OCI-LY7 (cell line): Measurements from ENCODE around the gene BCL2L13. TPM values are rescaled to one million over a fixed set of nuclear protein-coding genes. Genes with fewer than 3 reads are reported as not detected.

ENCODE experiments used
- BruUV-seq: library from RNA; stranded (reverse); fragments of 400-500 nt; replicated peaks from 2 replicates; lab custom pipeline; 2021; lab: Mats Ljungman, UMichigan
- CTCF ChIA-PET: fragments of 300-600 bp; sonication (Branson Sonifier 250); formaldehyde crosslinking; loops from one replicate; lab custom pipeline; 2022; ENCODE audit warnings: antibody characterized with exemption; ENCODE audit not compliant: unreplicated experiment; lab: Charles Lee
- POLR2A ChIA-PET: fragments of 300-600 bp; sonication (Branson Sonifier 250); formaldehyde crosslinking; loops from one replicate; lab custom pipeline; 2022; ENCODE audit warnings: antibody characterized with exemption; lab: Charles Lee
- DNase-seq: peaks from one replicate; pipeline ENCODE4 v3.0.0-alpha.2; 2015; ENCODE audit warnings: low spot score
- H2AFZ ChIP-seq: fragments of 200-600 bp; sonication (generic), shearing (Covaris generic); 2 replicates; pipeline ENCODE4 v1.6.1; 2014; ENCODE audit warnings: mild to moderate bottlenecking, antibody characterized with exemption, low read length, moderate library complexity
- H3K27ac ChIP-seq: fragments of 200-600 bp; sonication (generic); 2 replicates; pipeline ENCODE4 v1.5.1; 2014; ENCODE audit warnings: mixed run types, low read depth, mild to moderate bottlenecking, moderate library complexity, low read length, inconsistent platforms; ENCODE audit not compliant: poor library complexity, severe bottlenecking
- H3K36me3 ChIP-seq: fragments of 200-600 bp; sonication (generic); 2 replicates; pipeline ENCODE4 v1.6.1; 2014; ENCODE audit warnings: mild to moderate bottlenecking, antibody characterized with exemption, low read length, moderate library complexity, mixed read lengths; ENCODE audit not compliant: insufficient read depth
- H3K4me1 ChIP-seq: fragments of 200-600 bp; sonication (generic); 2 replicates; pipeline ENCODE4 v1.5.1; 2014; ENCODE audit warnings: mild to moderate bottlenecking, low read length; ENCODE audit not compliant: insufficient read depth, poor library complexity, severe bottlenecking
- H3K4me2 ChIP-seq: fragments of 200-600 bp; sonication (generic); 2 replicates; pipeline ENCODE4 v1.6.1; 2014; ENCODE audit warnings: mild to moderate bottlenecking, low read length
- H3K4me3 ChIP-seq: fragments of 200-600 bp; sonication (generic); 2 replicates; pipeline ENCODE4 v1.5.1; 2014; ENCODE audit warnings: mild to moderate bottlenecking, low read depth, low read length; ENCODE audit not compliant: poor library complexity, severe bottlenecking
- H3K79me2 ChIP-seq: fragments of 200-600 bp; sonication (generic); 2 replicates; pipeline ENCODE4 v1.6.1; 2016; ENCODE audit warnings: low read depth, mild to moderate bottlenecking, low read length, moderate library complexity, mixed read lengths; ENCODE audit not compliant: insufficient read depth
- H3K9me2 ChIP-seq: fragments of 200-600 bp; sonication (generic); 2 replicates; pipeline ENCODE4 v1.6.1; 2016; ENCODE audit warnings: mild to moderate bottlenecking, low read length, mixed read lengths; ENCODE audit not compliant: insufficient read depth
- H3K9me3 ChIP-seq: fragments of 200-600 bp; sonication (generic); 2 replicates; pipeline ENCODE4 v1.6.1; 2014; ENCODE audit warnings: mild to moderate bottlenecking, mixed run types, low read length, mixed read lengths
- H4K20me1 ChIP-seq: fragments of 200-600 bp; sonication (generic); 2 replicates; pipeline ENCODE4 v1.6.1; 2014; ENCODE audit warnings: mild to moderate bottlenecking, antibody characterized with exemption, low read length, moderate library complexity, mixed read lengths; ENCODE audit not compliant: insufficient read depth
- EZH2phosphoT487 ChIP-seq: fragments of 200-600 bp; sonication (generic); IDR thresholded peaks from 2 replicates; pipeline ENCODE4 v1.6.1; 2018; ENCODE audit warnings: low read depth, borderline replicate concordance, mild to moderate bottlenecking, mixed run types, antibody characterized with exemption, low read length, moderate library complexity, mixed read lengths
- intact Hi-C: fragments of 100-400 bp; cut with micrococcal nuclease; formaldehyde crosslinking; loops from one replicate; pipeline ENCODE4 v1.10.0; 2022; ENCODE audit not compliant: unreplicated experiment
- total RNA-seq, 2 experiments: library from RNA; depleted of rRNA in 1 of 2; stranded (reverse); fragments of >200 nt in 1 of 2; shearing (Covaris generic) in 1 of 2; gene quantifications; 2 replicates each; pipeline ENCODE4 v1.2.3, GENCODE V29; 2014 to 2022
- TF ChIP-seq, protein P1 (sequence below): fragments of 200-600 bp; sonication (generic); conservative IDR thresholded peaks from 2 replicates; pipeline ENCODE4 v1.5.1; 2014; ENCODE audit warnings: mild to moderate bottlenecking, antibody characterized with exemption, low read length, moderate library complexity, mixed read lengths

The BCL2L13 gene
- total RNA-seq, 2 experiments from 2014 or later, result 25.2 to 38.3 TPM

DNA sequence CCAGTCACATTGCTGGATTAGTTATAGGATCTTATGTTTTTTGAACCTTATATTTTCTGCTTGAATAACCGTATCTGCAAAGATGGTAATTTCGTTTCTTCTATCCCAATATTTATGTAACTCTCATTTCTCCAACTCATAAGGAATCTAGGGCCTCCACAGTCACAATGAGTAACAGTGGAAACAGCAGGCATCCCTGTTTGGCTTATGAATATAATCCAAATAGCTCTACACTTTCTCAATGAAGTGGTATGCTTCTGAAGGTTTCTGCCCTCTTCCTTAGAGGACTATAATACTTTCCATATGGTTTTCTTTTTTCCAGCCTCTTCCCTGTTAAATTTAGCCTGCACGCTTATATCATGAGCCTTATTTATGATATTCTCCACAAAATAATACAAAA lies 26.5 kb upstream of the BCL2L13 start:
- Histone ChIP-seq H2AFZ (no peak overlapping the region), H3K9me2 (no peaks in the 10 kb centered on the region), H3K4me3 (no peak overlapping the region), H3K27ac (no peak overlapping the region), H4K20me1 (no peaks in the 10 kb centered on the region), H3K9me3 (no peaks in the 10 kb centered on the region), H3K36me3 (peaks cover 59% of the 10 kb centered on the region), H3K79me2 (peaks cover 5% of the 10 kb centered on the region; the same call in 1 of the 2 replicates), H3K4me1 (no peaks in the 10 kb centered on the region), H3K4me2 (no peak overlapping the region)
- TF ChIP-seq, protein P1, sequence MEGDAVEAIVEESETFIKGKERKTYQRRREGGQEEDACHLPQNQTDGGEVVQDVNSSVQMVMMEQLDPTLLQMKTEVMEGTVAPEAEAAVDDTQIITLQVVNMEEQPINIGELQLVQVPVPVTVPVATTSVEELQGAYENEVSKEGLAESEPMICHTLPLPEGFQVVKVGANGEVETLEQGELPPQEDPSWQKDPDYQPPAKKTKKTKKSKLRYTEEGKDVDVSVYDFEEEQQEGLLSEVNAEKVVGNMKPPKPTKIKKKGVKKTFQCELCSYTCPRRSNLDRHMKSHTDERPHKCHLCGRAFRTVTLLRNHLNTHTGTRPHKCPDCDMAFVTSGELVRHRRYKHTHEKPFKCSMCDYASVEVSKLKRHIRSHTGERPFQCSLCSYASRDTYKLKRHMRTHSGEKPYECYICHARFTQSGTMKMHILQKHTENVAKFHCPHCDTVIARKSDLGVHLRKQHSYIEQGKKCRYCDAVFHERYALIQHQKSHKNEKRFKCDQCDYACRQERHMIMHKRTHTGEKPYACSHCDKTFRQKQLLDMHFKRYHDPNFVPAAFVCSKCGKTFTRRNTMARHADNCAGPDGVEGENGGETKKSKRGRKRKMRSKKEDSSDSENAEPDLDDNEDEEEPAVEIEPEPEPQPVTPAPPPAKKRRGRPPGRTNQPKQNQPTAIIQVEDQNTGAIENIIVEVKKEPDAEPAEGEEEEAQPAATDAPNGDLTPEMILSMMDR, result no peak
- no peak for TF ChIP-seq EZH2phosphoT487
- DNase-seq, result no peak
- intact Hi-C loops, result no loop called here
- no TSS peak for BruUV-seq
- POLR2A ChIA-PET, result interaction anchor here (0.7 kb wide), 1 partner anchor 8 kb away, joined by 3 read pairs; no protein-coding TSS in a partner anchor
- CTCF ChIA-PET, result no interaction called here

DNA sequence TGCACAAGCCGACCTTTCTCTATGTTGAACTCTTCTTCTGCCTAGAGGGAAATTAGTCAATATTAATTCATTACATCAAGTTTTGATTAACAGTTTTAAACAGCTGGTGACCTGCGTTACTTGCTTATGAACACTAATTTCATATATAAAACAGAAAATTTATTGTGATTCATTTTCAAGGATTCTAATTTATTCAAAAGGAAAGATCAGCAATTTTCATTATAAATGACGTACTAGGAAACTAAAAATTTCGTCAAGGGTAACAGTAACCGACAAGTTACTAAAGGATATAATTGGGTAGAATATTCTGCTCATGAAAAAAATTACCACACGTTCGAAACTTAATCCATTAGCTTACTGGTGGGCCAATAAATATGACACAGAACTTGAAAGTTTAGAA lies 25.3 kb upstream of the BCL2L13 start:
- Histone ChIP-seq H3K9me3 (no peaks in the 10 kb centered on the region), H3K4me2 (no peak overlapping the region), H3K79me2 (peaks cover 5% of the 10 kb centered on the region; the same call in 1 of the 2 replicates), H2AFZ (no peak overlapping the region), H3K4me1 (no peaks in the 10 kb centered on the region), H3K9me2 (no peaks in the 10 kb centered on the region), H3K27ac (no peak overlapping the region), H3K4me3 (no peak overlapping the region), H3K36me3 (peaks cover 59% of the 10 kb centered on the region), H4K20me1 (no peaks in the 10 kb centered on the region)
- intact Hi-C loops, result no loop called here
- CTCF ChIA-PET, result no interaction called here
- no peak for DNase-seq
- TF ChIP-seq, protein P1, result no peak
- no peak for TF ChIP-seq EZH2phosphoT487
- no TSS peak for BruUV-seq
- POLR2A ChIA-PET, result interaction anchor here (0.6 kb wide), 1 partner anchor 80 kb away, joined by 3 read pairs; no protein-coding TSS in a partner anchor

DNA sequence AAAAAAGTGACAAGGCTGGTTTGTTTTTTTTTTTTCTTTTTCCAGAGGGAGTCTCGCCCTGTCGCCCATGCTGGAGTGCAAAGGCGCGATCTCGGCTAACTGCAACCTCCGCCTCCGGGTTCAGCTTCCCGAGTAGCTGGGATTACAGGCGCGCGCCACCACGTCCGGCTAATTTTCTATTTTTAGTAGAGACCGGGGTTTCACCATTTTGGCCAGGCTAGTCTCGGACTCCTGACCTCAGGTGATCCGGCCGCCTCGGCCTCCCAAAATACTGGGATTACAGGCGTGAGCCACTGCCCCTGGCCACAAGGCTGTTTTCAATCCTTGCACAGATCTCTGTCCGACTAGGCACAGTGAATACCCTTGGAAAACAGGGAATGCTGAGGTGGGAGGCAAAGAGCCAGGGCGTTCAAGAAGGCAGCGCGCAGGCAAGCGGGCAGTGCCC lies 10.6 kb upstream of the BCL2L13 start:
- Histone ChIP-seq H3K79me2 (peaks cover 59% of the 10 kb centered on the region), H3K27ac (peak overlapping the region; percentile 57), H4K20me1 (no peaks in the 10 kb centered on the region; the same call in 1 of the 2 replicates), H3K9me3 (no peaks in the 10 kb centered on the region), H3K9me2 (no peaks in the 10 kb centered on the region), H3K36me3 (peaks cover 31% of the 10 kb centered on the region), H2AFZ (peak overlapping the region; percentile 83; the same call in 1 of the 2 replicates), H3K4me3 (peak overlapping the region; percentile 98), H3K4me2 (peak overlapping the region; percentile 92), H3K4me1 (peaks cover 16% of the 10 kb centered on the region)
- TSS peak; percentile 92 for BruUV-seq
- TF ChIP-seq, protein P1, result no peak
- no peak for TF ChIP-seq EZH2phosphoT487
- ChIA-PET CTCF (no interaction called here), POLR2A (no interaction called here)
- DNase-seq, result no peak
- intact Hi-C loops, result loop anchor here (2.0 kb wide), 1 partner anchor 33 kb away; no protein-coding TSS in a partner anchor
